Putamen (tissue), 1 donor: ENCODE results near the gene COL4A1.

Source experiments
- DNase-seq: peaks from one replicate; pipeline ENCODE4 v3.0.0-alpha.2; 2016; ENCODE audit warnings: low spot score

COL4A1 gene

DNA sequence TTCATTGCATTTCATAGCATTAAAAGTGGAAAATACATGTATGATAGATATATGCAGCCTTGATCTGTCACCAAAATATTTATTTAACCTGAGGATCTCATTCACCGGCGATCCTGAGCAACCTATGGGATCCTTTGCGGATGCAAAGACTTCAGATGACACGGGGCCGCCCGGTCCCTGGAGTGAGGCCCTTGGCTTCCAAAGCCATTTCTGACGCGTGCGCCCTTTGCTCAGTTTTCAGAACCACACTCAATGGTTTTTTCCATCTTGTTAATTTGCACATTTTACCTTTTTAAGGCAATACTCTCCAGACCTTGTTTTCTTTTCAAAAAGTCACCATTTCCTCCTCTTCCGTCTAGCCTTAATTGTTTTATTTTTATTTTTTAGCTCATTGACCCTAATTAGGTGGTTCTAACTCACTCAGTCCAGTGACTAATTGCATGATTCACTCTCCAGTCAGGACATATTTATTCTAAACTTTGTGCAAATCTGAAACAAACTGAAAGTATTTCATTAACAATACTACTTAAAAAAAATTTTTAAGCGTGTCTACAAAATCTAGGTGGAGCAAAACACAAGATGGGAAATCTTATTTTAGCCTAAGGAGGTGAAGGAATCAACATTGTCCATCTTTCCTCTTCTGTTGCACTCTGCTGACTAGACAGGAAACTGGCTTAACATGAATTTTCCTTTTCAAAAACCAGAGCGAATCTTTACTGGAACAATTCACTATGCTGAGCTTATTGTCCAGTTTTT lies 47.9 kb downstream of the COL4A1 start:
- DNase-seq: no peak

DNA sequence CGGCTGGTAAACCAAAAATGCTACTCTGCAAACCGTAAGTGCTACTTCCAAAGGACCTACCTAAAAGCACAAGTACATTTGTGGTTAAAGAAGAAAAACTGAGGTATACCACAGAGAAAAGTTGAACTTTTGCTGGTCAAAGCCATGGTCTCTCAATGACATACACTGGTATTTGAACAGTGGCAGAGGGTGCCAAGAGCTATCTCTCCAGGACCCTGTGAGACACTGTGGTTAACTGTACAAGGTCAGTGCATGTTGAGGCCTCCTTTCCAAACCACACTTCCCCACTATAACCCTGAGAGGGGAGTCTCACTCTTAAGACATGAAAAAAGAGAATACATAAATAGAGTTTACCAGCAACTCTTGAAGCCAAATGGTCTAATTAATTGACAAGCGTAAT lies 49.5 kb downstream of the COL4A1 start:
- DNase-seq: no peak

- no peak for DNase-seq
Observed at GRCh38 chr13:110256126-110256905, 50.6 kb downstream of the COL4A1 start.

GRCh38 chr13:110254751-110255553 lies 52.0 kb downstream of the COL4A1 start:
- DNase-seq: no peak

DNA sequence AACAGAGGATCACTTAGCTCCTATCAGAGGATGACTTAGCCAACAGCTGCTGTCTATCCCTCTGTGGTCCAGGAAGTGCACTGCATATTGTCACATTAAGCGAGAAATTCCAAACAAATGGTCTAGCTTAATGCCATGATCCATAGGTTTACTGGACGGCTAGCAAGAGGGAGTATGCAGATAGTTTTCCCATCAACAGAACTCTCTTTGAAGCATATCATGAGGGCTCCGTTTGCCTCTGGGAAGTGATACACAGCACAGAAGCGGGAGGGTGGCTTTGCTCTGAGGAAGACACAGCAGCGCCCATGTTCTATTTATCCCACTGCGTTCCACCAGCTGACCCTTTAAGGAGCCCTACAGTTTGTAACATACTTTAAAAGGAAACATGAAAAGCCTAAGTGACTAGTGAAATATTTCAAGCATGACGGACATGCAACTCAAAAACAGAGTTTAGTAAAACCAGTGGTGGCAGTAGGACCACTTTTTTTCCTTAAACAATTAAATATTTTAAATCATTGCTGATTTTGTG lies 52.7 kb downstream of the COL4A1 start:
- DNase-seq: no peak

GRCh38 chr13:110251193-110251819 lies 55.7 kb downstream of the COL4A1 start:
- DNase-seq: no peak

GRCh38 chr13:110250258-110250891 lies 56.6 kb downstream of the COL4A1 start:
- no peak for DNase-seq

- no peak for DNase-seq
Observed at GRCh38 chr13:110249326-110249725, 57.6 kb downstream of the COL4A1 start.

GRCh38 chr13:110248449-110249143 lies 58.4 kb downstream of the COL4A1 start:
- no peak for DNase-seq

- no peak for DNase-seq
Observed at GRCh38 chr13:110246530-110246929, 60.4 kb downstream of the COL4A1 start.

DNA sequence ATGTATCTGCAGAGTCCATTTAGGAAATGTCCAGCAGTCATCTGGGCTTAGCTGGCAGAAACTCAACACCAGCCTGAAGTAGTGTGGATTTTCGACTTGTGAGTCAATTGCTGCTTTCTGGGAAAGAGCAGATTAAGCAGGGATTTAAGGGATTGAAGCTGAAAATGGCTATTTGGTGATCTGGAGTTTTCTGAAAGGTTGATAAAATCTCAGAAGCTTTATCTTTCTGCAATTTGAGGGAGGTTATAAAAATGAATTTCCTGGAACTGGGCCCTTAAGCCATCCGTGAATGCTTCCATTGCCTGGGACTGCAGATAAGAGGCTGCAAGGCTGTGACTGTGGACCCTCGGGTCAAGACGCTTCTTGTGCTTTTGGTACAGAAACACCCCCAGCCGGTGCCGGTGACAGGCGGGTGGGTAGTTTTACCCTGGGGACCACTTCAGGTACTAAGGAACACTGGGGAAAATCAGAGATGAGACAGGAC lies 61.5 kb downstream of the COL4A1 start:
- no peak for DNase-seq

DNA sequence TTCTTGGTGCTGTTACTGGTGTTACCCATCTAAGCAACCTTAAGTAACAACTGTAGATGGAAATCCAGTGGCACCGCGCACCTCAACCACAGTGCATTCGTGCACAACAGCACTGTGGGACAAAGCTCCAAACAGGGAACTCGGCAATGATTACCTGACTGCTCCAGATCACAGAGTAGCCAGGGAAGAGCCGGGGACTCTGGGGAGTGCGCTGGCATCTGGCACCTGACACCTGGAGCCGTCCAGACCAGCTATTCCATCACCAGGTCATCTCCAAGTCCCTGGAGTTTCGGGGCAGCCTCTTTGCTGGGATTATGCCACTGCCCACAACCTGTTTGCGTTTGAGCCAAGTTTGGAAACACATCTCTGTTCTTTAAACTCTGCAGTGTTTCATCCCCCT lies 62.0 kb downstream of the COL4A1 start:
- no peak for DNase-seq

GRCh38 chr13:110244071-110244830 lies 62.7 kb downstream of the COL4A1 start:
- DNase-seq: no peak

DNA sequence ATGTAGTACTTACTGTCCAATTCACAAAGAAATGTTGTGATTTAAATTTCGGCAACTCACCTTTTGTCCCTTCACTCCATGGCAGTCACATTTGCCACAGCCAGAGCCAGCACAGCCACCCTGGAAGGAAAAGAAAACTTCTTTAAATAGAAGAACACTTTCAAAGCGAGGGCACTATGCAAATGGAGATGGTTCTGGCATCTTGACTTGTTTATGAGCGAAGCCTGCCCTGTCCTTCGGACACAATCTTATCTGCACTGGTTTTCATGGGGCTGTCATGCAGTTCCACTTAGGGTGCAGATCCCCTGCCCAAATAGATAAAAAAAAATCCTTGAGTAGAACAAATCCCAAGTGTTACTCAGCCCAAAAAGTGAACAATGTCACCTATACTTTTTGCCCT lies 64.3 kb downstream of the COL4A1 start:
- no peak for DNase-seq

DNA sequence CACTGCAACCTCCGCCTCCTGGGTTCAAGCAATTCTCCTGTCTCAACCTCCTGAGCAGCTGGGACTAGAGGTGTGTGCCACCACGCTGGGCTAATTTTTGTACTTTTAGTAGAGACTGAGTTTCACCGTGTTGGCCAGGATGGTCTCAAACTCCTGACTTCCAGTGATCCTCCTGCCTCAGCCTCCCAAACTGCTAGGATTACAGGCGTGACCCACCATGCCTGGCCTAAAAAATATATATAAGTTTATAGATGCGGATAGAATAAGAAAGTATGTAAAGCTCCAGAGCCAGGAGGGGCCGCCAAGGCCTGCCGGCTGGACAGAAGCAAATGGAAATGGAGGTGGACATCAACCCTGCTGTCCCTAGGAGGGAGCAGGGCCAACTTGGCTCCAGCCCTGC lies 66.0 kb downstream of the COL4A1 start:
- DNase-seq: no peak

DNA sequence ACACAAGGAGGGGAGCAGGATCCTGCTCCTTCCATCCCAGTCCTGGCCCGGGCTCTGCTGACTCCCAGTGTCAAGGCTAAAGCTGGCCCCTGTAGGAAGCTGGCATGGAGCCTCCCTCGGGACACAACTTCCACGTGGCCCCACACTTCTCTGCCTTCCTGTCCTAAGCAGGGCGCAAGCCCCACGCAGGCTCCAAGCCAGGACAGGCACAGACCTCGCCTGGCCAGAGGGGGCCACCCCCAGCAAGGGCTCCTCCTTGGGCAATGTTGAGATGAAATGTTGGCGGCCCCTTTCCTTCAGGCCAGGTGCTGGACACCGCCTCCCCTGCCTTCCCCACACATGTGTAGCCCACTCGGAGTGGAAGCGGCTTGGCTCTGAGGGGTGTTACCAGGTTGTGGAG lies 66.6 kb downstream of the COL4A1 start:
- no peak for DNase-seq

DNA sequence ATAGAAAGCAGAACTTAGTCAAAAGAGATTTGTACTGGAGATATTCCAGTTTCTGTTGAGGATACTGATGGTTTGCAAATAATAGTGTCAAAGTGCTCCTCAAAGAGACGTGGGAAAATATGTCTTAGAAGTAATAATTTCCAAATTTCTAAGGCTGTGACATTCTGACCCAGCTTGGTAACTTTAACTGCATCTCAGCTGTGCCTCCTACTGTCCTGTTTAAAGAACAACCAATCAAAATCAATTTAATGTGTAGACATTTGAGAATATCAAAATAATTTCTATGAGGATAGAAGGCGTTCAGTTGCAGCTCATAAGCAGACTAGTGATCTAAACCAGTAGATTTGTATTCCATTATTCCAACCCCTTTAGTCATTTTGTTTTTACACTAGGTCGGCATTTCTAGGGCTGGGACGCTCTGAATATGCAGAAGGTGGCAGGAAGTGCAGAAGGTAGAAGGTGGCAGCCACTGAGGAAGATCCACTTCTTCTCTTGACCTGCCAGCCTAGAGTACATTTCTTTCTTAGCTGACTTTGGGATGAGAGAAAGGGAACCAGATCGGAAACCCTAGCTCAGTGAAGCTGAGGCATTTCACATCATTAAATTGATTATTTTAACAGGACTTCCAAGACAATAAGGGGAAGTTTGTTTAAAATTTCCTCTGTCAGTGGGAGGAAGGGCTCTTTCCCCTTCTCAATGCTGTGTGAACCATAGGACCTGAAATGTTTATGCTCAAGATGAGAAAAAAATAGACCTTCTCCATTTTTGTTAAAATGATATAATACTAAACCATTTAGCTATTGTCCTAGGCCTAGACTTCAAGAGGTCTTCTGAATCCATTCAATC lies 67.5 kb downstream of the COL4A1 start:
- no peak for DNase-seq

GRCh38 chr13:110238818-110239195 lies 68.2 kb downstream of the COL4A1 start:
- DNase-seq: no peak
